ENCODE results near the gene GLCCI1.

Gene GLCCI1

GRCh38 chr7:8120390-8121058 is 151.9 kb downstream of the GLCCI1 start:
- no peak for TF ChIP-seq POLR2A (IDR thresholded peaks at IDR 0.05; ENCODE audit: low read length)
- TF ChIP-seq GATA1 (IDR thresholded peaks at IDR 0.05; ENCODE audit: low read depth, low read length) = no peak

GRCh38 chr7:8121243-8121642 is 152.6 kb downstream of the GLCCI1 start:
- TF ChIP-seq POLR2A (IDR thresholded peaks at IDR 0.05; ENCODE audit: low read length) = no peak
- TF ChIP-seq GATA1 (IDR thresholded peaks at IDR 0.05; ENCODE audit: low read depth, low read length) = no peak
- DNase-seq = no peak

More at GRCh38 chr7:8120390-8121058, 151.9 kb downstream of the GLCCI1 start:
- DNase-seq = no peak

GRCh38 chr7:8125680-8126444 is 157.3 kb downstream of the GLCCI1 start:
- TF ChIP-seq GATA1 (IDR thresholded peaks at IDR 0.05; ENCODE audit: low read depth, low read length) = no peak
- TF ChIP-seq POLR2A (IDR thresholded peaks at IDR 0.05; ENCODE audit: low read length) = no peak
- DNase-seq = no peak

- no peak for TF ChIP-seq POLR2A (IDR thresholded peaks at IDR 0.05; ENCODE audit: low read length)
- TF ChIP-seq GATA1 (IDR thresholded peaks at IDR 0.05; ENCODE audit: low read depth, low read length) = no peak
- no peak for DNase-seq
These were observed 158.1 kb downstream of the GLCCI1 start for GRCh38 chr7:8126601-8127167.

GRCh38 chr7:8128449-8129317 is 160.1 kb downstream of the GLCCI1 start:
- TF ChIP-seq POLR2A (IDR thresholded peaks at IDR 0.05; ENCODE audit: low read length) (no peak), GATA1 (IDR thresholded peaks at IDR 0.05; ENCODE audit: low read depth, low read length) (no peak)
- DNase-seq = peak in 1 of 2 experiments; percentile 13

- no peak for DNase-seq
- TF ChIP-seq POLR2A (IDR thresholded peaks at IDR 0.05; ENCODE audit: low read length) (no peak), GATA1 (IDR thresholded peaks at IDR 0.05; ENCODE audit: low read depth, low read length) (no peak)
These were observed 160.7 kb downstream of the GLCCI1 start for GRCh38 chr7:8129318-8129659.

GRCh38 chr7:8130663-8131062 is 162.1 kb downstream of the GLCCI1 start:
- TF ChIP-seq POLR2A (IDR thresholded peaks at IDR 0.05; ENCODE audit: low read length) (no peak), GATA1 (IDR thresholded peaks at IDR 0.05; ENCODE audit: low read depth, low read length) (no peak)
- no peak for DNase-seq

- TF ChIP-seq GATA1 (IDR thresholded peaks at IDR 0.05; ENCODE audit: low read depth, low read length) (no peak), POLR2A (IDR thresholded peaks at IDR 0.05; ENCODE audit: low read length) (no peak)
- peak; percentile 77 to 91 for DNase-seq
These were observed 163.4 kb downstream of the GLCCI1 start for GRCh38 chr7:8131694-8132605.

GRCh38 chr7:8133188-8133848 is 164.7 kb downstream of the GLCCI1 start:
- TF ChIP-seq POLR2A (IDR thresholded peaks at IDR 0.05; ENCODE audit: low read length) (no peak), GATA1 (IDR thresholded peaks at IDR 0.05; ENCODE audit: low read depth, low read length) (no peak)
- no peak for DNase-seq

GRCh38 chr7:8134089-8134733 is 165.6 kb downstream of the GLCCI1 start:
- DNase-seq = no peak
- TF ChIP-seq POLR2A (IDR thresholded peaks at IDR 0.05; ENCODE audit: low read length) (no peak), GATA1 (IDR thresholded peaks at IDR 0.05; ENCODE audit: low read depth, low read length) (no peak)

GRCh38 chr7:8135417-8135816 is 166.8 kb downstream of the GLCCI1 start:
- no peak for DNase-seq

More at GRCh38 chr7:8135417-8135816, 166.8 kb downstream of the GLCCI1 start:
- TF ChIP-seq POLR2A (IDR thresholded peaks at IDR 0.05; ENCODE audit: low read length) (no peak), GATA1 (IDR thresholded peaks at IDR 0.05; ENCODE audit: low read depth, low read length) (no peak)
